ENCODE measurements around the gene TMC4.
A peak's percentile ranks its signal among the peaks of the same experiment; 100 is the strongest.
"Not testable (repeated sequence)": the region's sequence is repeated elsewhere in the genome, so short reads cannot be mapped to it uniquely, and the experiment has no call there.

Gene TMC4

DNA sequence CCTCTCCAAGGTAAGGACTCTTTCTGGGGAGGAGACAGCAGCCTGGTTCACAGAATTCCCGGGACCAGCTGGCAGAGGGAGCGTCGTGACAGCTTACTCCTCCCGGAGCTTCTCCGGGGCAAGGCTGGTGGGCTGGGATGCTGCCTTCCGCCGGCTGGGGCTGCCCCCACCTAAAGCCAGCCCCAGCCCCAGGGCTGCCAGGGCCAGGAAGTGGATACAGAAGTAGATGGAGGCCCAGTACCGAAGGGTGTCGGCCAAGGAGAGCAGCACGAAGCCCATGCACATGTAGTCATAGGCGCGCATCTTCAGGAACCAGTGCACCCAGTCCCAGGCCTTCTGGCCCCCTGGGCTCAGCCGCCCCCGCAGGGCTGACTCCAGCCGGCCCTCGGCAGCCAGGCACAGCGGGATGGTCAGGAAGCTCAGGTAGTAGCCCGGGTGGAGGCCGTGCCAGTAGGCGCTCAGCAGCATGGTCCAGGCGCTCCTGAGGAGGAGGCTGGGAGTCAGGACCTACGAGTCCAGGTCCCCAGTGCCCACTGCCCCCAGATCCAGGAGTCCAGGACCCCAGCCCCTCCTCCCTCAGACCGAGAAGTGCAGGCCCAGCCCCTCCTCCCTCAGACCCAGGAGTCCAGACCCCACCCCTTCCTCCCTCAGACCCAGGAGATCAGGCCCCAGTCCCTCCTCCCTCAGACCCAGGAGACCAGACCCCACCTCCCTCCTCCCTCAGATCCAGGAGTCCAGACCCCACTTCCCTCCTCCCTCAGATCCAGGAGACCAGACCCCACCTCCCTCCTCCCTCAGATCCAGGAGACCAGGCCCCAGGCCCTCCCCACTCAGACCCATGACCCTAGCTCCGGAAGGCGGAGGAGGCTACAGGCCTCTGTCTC, 1.2 kb upstream of the TMC4 start:
- no peak for DNase-seq

DNA sequence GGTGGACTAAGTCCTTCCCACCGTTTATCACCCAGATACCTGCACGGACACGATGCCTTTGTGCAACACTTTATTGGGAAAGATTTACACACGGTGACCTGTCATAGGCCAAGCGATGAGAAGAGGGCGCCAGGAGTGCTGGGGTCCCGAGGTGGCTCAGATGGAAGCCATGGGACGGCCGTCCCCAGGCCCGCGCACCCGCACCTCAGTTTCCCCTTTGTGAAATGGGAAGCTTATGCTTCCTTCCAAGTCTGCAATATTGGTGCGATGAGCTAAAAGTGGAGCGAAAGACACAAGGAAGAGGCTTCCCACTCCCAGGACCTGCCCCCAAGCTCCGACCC, 369 bp upstream of the TMC4 start:
- no peak for DNase-seq

DNA sequence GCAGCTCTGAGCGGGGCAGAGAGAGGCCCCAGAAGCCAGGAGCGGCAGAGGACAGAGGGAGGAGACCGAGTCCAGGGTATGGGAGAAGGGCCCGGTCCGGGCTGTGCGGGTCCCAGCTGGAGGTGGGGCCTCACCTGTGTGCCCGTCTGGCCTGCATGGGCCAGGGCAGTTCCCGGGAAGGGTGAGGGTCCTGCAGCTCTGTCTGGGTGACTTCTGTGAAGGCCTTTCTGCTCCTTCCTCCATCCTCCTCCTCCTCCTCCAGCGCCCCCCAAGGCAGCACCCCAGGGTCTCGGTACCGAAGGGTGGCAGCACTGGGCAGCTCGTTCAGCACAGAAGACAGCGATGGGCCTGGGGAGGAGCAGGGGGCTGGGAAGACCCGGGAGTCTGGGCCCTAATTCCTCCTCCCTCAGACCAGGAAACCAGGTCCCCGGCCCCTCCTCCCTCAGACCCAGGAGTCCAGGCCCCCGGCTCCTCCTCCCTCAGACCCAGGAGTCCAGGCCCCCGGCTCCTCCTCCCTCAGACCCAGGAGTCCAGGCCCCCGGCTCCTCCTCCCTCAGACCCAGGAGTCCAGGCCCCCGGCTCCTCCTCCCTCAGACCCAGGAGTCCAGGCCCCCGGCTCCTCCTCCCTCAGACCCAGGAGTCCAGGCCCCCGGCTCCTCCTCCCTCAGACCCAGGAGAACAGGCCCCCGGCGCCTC, 1.1 kb downstream of the TMC4 start:
- DNase-seq, result not testable (repeated sequence)

DNA sequence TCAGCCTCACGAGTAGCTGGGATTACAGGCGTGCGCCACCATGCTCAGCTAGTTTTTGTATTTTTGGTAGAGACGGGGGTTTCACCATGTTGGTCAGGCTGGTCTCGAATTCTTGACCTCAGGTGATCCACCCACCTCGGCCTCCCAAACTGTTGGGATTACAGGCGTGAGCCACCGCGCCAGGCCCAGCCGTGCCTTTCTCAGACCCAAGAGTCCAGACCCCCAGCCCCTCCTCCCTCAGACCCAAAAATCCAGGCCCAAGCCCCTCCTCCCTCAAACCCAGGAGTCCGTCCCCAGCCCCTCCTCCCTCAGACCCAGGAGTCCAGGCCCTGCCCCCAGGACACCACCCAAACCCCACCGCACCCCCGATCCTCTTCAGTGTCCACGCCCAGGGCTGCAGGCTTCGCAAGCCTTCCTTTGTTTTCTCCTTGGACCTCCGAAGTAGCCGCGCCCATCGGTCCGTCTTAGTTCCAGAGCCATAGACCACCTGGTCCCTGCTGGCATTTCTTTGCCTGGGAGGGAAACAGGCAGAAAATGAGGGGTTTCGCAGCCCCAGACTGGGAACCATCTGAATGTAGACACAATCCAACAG, 3.7 kb downstream of the TMC4 start:
- DNase-seq, result no peak

DNA sequence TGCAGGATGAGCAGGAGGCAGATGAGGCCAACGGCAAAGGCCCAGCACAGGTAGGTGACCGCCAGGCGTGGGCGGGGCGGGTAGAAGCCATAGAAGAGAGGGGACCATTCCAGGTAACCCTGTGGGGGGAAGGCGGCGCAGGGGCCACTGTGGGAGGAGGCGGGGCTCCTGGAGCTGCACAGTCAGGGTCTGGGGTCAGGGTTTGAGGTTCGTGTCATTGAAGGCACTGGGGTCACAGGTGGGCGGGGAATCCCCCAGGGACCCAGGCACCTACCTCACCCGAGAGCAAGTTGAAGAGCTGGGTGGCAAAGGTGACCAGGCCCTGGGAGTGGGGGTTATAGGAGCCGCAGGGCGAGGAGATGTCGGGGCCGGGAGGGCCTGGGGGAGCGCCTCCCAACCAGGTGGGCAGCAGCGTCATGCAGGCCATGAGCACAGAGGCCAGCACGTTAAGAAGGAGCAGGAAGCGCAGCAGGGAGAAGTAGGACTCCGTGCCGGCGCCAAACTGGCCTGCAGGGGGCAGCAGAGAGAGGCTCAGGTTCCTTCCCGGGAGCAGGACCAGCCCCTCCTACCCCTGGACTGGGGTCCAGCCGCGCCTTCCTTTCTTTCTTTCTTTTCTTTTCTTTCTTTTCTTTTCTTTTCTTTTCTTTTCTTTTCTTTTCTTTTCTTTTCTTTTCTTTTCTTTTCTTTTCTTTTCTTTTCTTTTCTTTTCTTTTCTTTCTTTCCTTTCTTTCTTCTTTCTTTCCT, 4.6 kb downstream of the TMC4 start:
- peak; percentile 94 for DNase-seq

DNA sequence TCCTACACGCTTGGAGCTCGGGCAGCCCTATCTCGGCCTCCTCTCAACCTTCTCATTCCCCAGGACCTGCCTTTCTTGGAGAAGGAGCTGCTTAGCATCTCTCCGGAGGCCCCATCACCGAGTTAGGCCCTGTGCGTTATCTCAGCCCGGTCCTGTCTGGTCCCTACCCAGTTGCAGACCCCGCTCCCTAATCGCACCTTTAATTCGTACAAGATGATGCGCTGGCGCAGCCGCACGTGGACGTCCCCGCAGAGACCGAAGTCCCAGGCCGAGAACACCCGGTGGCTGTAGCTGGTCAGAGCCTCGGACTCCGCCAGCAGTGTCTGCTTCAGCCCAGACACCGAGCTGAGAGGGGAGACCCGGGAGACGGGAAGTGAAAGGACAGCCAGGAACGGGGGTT, 7.7 kb downstream of the TMC4 start:
- DNase-seq, result no peak

DNA sequence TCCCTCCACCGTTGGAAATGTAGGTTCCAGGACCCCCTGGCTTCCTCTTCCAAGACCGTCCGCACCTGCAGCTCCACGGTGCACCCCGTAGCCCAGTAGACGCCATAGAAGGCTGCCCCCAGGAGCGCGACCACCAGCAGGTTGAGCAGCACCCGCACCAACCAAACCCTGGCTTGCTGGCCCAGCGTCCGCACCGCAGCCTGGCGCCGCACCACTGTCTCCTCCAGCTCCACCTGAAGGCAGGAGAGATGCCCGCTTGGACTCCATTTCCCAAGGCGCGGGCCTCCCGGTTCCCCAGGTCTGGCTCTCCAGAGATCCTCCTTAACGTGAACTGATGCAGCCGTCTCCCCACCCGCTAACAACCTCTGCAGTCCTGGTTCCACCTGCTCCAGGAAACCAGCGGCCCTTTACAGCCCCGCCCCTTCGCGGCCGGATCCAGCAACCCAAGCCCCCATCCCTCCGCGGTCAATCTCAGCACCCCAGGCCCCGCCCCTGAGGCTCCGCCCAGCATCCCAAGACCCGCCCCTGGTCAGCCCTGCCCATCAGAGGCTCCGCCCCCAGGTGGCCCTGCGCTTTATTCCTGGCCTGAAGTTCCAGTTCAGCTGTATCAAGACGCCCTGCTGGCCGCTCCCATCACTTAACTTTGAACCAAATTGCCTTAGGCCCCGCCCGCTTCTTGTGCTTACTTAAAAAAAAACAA, 8.4 kb downstream of the TMC4 start:
- DNase-seq, result peak; percentile 75

DNA sequence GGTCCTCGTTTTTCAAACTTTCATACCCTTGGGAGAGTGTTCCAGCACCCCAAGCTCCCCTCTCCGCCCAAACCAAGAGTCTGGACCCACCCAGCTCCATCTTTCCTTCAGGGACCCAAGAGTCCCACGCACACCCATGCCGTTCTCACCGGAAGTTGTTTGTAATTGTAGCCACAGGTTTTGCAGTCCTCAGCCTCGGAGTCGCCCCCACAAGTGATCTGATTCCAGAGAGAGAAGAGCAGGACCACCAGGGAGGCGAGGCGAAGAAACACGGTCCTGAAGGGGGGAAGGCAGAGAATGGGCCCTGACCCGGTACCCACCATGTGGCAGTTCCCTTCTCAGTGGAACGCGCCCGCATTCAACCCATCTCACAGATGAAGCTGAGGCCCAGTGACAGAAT, 10.1 kb downstream of the TMC4 start:
- DNase-seq, result no peak

DNA sequence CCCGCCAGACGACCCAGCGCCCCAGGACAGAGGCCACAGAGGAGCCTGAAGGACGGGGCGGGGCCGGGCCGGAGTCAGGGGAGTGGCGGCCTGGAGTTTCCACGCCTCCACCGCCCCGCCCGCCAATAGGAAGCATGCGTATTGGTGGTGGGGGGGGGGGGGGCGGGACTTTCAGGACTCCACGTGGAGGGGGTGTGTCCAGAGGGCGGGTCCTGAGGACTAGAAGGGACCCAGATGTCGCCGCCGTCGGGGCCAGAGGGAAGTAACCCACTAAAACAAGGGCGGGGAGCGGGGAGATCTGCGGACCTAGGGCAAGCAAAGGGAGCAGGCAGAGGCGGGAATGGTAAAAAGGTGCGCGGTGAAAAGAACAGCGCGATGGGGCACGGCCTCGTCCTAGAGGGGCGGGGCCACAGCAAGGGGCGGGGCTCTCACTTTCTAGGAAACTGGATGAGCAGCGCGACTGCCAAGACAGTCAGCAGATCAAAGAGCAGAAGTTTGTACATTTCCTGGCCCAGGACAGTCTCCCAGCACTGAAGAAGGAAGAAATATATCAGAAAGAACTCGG, 10.6 kb downstream of the TMC4 start:
- peak; percentile 93 for DNase-seq

DNA sequence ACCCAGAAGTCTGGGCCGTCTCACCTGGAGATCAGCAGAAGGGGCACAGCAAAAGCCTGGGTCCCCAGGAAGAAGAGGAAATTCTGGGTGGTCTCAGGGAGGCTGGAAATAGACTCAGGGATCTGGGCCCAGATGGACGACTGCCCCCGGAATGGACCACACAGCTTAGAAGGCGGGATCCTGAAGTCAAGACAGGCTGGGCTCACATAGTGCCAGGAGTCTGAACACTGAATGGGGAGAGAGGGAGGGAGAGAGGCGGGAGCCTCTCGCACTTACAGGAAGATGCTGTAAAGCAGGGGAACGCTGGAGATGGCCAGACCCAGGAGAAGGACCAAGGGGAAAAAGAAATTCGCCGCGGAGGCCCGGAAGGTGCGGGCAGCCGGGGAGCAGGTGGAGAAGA, 12.1 kb downstream of the TMC4 start:
- DNase-seq, result no peak

DNA sequence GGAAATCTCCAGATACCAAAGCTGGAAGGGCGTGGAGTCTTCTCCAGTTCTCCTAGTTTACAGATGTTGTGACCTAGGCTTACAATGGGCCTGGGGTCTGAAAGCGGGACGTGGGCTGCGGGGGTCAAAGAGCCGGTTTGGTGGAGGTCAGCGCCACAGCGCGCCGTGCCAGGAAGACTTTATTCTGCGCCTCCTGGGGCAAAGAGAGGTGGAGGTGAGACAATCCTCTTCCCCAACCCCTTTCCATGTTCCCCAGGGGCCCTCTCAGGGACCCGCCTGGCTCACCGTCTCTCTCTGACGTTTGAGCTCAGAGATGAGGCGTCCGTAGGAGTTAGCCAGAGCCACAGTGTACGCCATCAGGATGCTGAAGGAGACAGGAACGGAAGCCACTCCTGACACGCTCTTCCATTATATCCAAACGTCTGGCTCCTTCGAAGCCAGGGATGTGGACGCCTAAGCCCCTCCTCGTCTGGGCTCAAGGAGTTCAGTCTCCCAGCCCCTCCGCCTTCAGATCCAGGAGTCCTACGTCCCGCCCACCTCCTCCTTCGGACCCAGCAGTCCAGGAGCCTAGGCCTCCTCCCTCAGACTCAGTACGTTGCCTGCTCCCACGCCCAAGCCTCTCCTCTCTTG, 12.7 kb downstream of the TMC4 start:
- peak; percentile 33 for DNase-seq

DNA sequence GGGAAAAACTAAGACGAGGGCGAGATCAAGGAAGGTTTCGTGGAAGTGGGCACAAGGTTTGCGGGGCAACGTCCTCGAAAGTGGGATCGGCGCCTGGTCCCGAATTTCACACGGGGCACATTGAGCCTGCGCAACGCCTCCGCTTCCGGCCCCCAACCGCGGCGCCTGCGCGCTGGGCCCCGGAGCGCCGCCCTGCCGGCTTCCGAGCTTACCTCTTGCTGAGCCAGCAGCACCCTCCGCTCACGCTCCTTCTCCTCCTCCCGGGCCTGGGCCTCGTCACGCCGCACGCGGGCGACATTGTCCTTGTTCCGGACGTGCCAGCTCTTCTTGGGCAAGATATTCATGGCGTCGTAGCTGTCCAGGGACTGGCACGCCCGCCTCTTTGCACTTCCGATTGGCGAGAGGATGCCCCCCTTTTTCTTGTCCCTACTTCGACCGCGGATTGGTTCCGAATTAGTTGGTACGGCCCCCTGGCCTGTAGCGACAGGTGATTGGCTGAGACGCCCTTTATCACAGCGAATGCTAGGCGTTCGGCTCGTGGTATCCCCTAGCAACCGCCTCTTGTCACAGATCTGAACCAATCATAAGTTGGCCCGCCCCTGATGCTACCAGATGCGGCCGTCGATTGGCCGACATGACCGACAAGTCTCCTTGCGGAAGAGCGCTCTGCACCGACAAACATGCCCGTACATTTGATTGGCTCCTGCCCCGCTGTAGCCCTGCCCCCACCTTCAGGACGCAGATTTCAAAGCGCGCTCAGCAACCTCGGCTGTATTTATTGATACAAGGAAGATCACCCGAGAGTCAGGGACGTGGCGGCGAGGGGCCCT, 13.4 kb downstream of the TMC4 start, which contains the start of gene LENG1:
Gene LENG1, minus strand, starts transcription at position 370 of the 830 bp plus-strand sequence. Its CDS starts 26 bp downstream, at position 344.
- DNase-seq, result peak; percentile 100

DNA sequence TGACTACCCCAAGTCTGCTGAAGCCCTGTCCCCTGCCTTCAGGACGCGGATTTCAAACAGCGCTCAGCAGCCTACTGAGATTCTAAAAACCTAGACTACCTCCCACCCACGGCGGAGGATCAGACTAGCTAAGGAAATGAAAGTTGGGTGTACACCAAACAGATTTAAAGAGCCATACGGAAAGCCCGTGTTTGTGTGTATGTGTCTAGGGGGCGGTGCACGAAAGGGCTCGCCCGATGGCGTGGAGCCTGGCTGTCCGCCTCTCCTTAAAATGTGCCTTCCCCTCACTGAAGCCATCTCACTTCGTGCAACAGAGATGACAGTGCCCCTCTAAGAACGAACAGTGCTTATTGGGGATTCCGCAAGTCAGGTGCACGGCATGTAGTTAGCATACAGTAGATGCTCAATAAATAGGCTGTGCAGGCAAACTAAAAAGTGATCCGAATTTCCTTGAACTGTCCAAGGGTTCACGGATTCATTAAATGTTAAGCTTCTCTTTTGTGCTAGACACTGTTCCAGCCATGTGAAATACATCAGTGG, 14.1 kb downstream of the TMC4 start:
- DNase-seq, result peak; percentile 55

DNA sequence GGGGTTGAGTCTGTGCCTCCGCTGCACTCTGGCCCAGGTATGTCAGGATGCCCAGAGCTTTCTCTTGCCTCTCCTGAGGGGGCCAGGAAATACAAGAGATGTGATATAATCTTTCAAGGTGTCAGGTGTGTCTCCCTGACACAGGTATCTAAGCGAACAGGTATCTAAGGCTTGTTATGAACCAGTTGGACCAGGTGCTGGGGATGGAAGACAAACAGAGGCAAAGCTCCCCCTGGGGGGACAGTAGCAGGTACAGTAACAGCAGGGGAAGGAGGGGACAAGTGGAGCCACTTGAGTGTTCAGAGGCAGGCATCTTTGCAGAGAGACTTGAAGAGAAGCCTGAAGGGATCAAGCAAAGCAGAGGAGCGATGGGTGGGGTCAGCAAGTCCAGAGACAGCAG, 16.0 kb downstream of the TMC4 start:
- no peak for DNase-seq

DNA sequence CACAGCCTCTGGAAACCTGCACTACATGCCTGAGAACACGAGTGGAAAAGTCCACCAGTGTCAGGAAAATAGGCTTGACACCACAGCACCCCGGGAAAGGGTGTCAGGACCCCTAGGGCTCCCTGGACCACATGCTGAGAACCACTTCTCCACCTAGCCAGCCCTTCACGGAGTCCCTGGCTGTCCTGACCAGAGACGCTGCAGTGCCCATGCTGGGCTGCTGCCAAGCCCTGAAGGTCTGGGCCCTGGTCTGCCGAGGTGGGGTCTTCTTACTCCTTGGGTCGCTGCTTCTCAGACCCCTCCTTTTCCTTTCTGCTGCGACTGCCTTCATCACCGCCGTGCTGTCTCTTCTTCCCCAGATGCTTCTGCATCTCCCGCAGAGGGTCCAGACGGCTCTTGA, 16.5 kb downstream of the TMC4 start:
- DNase-seq, result no peak

DNA sequence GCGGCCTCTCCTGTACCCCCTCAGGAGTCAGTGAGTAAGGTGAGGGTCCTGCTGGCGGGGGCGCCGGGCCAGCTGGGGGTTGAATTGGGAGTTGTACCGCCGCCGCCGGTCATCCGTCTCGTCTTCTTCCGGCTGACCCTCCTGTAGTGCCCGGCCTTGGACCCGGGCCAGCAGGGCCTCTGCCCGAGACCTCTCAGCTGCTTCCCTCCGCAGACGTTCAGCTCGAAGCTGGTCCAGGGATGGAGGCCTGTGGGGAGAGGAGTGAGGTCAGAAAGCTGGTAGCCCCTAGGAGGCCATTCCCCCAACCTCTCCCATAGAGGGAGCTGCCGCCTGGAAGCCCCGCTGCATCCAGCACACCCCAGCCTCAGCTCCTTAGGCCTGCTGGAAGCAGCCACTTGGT, 17.3 kb downstream of the TMC4 start:
- no peak for DNase-seq

DNA sequence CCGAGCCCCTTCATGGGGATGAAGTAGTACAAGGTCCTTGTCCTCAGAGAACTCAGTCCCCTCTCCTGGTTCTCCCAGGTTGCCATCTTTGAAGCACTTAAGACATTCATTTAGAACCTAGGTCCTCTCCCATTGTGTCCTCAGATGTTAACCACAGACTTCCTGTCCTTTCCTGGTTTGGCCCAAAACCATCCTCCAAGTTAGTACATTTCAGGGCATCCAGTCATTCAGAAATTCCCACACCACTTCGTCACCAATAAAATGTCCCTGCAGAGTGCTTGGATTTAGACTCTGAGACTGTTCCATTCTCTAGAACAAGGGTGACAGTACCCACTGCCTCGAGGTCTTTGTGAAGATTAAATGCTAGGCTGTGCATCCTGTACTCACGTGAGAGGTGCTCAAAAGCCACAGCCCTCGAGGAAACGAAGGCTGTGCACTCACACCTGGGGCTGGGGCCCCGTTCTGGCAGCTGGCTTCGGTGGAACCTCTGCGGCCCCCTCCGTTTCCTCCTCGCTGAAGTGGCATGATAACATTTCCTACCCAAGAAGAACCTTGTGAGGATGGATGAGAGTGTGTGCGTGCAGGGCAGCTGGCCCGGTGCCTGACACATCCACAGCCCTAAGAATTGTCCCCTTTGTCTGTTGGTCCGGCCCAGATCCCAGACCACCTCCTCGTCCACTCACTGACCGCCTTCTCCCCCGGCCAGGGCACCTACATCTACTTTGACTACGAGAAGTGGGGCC, 18.2 kb downstream of the TMC4 start:
- no peak for DNase-seq

DNA sequence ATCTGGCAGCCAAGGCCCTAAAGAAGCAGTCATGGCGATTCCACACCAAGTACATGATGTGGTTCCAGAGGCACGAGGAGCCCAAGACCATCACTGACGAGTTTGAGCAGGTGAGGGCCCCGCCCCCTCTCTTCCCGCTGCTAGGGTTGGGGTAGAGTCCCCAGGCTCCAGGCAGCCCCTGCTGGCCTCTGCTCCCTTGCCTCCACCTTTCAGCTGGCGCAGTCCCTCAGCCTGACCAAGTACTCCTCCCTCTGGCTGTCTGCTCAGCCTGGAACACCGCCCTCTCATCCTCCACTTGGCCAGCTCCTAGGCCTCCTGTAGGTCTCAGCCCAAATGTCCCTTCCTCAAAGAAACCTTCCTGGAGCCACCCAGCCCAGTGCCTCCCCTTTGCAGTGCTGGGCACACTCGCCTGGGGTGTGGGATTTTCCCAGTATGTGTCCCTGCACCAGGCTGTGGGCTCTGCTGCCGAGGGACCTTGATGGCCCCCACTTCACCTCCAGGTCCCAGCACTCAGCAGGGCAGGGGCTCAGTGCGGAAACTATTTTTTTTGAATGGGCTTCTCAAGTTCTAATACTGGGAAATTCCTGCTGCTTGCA, 19.1 kb downstream of the TMC4 start:
- DNase-seq, result no peak

DNA sequence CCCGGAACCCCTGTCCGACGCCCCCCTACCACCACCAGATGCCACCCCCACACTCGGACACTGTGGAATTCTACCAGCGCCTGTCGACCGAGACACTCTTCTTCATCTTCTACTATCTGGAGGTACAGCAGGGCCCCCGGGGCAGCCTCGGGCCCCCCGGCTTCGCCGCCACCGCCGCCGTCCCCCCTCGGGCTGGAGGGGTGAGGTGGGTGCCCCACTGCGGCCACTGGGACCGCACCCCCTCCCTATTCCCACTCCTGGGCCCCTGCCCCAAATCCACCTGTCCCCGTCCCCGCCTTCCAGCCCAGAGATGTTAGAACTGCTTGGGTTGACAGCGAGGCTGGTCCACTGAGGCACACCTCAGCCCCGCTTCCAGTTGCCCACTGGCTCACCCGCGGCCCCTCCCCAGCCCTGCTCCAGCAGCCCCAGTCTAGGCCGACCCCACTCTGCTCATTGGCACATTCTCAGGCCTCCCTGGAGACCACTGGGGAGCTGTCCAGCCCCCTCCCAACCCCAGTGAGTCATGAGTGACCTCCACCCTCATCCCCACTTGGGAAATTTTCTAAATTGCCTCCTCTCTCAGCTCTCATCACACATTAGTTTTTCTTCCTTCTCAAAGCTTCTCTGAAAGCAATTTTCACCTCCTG, 20.0 kb downstream of the TMC4 start:
- DNase-seq, result no peak

All from hematopoietic multipotent progenitor cell treated with erythropoietin and hydrocortisone succinate and interleukin-3 and kit ligand, for 6 days (in vitro differentiated cells).